Endothelial cell of hepatic sinusoid (primary cell): ENCODE measurements around the gene TCF21.
"Not testable (repeated sequence)": the region's sequence is repeated elsewhere in the genome, so short reads cannot be mapped to it uniquely, and the experiment has no call there.

Experiments
- in situ Hi-C: cut with HindIII; loops from 2 replicates; pipeline ENCODE4 v1.10.0; 2017; ENCODE audit warnings: low sequenced_read_pairs

Gene TCF21

GRCh38 chr6:133888929-133889556, at the start of gene TCF21:
Gene TCF21 (plus strand): TSS chr6:133889113. CDS start chr6:133889398, 285 bp downstream.
- in situ Hi-C loops, result loop anchor here (25.0 kb wide), 1 partner anchor 327 kb away; no protein-coding TSS in a partner anchor

GRCh38 chr6:133841176-133841575, 47.7 kb upstream of the TCF21 start:
- in situ Hi-C loops, result no loop called here

GRCh38 chr6:133843098-133843497, 45.8 kb upstream of the TCF21 start:
- in situ Hi-C loops, result no loop called here

- in situ Hi-C loops, result no loop called here
Measured at GRCh38 chr6:133844709-133845108, 44.2 kb upstream of the TCF21 start.

GRCh38 chr6:133854041-133854363, 34.9 kb upstream of the TCF21 start:
- in situ Hi-C loops, result no loop called here

- in situ Hi-C loops, result no loop called here
Measured at GRCh38 chr6:133854364-133855275, 34.3 kb upstream of the TCF21 start.

- in situ Hi-C loops, result no loop called here
Measured at GRCh38 chr6:133855276-133855990, 33.5 kb upstream of the TCF21 start.

- in situ Hi-C loops, result no loop called here
Measured at GRCh38 chr6:133855991-133856370, 32.9 kb upstream of the TCF21 start.

- in situ Hi-C loops, result no loop called here
Measured at GRCh38 chr6:133856911-133857310, 32.0 kb upstream of the TCF21 start.

- in situ Hi-C loops, result no loop called here
Measured at GRCh38 chr6:133857696-133858095, 31.2 kb upstream of the TCF21 start.

GRCh38 chr6:133861337-133861736, 27.6 kb upstream of the TCF21 start:
- in situ Hi-C loops, result not testable (repeated sequence)

GRCh38 chr6:133863228-133863627, 25.7 kb upstream of the TCF21 start:
- in situ Hi-C loops, result no loop called here

- in situ Hi-C loops, result no loop called here
Measured at GRCh38 chr6:133865680-133866079, 23.2 kb upstream of the TCF21 start.

GRCh38 chr6:133871131-133871530, 17.8 kb upstream of the TCF21 start:
- in situ Hi-C loops, result no loop called here

- in situ Hi-C loops, result no loop called here
Measured at GRCh38 chr6:133873538-133873937, 15.4 kb upstream of the TCF21 start.

GRCh38 chr6:133877116-133877515, 11.8 kb upstream of the TCF21 start:
- in situ Hi-C loops, result loop anchor here (25.0 kb wide), 1 partner anchor 315 kb away; no protein-coding TSS in a partner anchor

GRCh38 chr6:133880006-133880405, 8.9 kb upstream of the TCF21 start:
- in situ Hi-C loops, result loop anchor here (25.0 kb wide), 1 partner anchor 318 kb away; no protein-coding TSS in a partner anchor

GRCh38 chr6:133880896-133881295, 8.0 kb upstream of the TCF21 start:
- in situ Hi-C loops, result loop anchor here (25.0 kb wide), 1 partner anchor 319 kb away; no protein-coding TSS in a partner anchor

GRCh38 chr6:133886104-133886775, 2.7 kb upstream of the TCF21 start:
- in situ Hi-C loops, result loop anchor here (25.0 kb wide), 1 partner anchor 324 kb away; no protein-coding TSS in a partner anchor

- in situ Hi-C loops, result loop anchor here (25.0 kb wide), 1 partner anchor 325 kb away; no protein-coding TSS in a partner anchor
Measured at GRCh38 chr6:133887156-133887879, 1.6 kb upstream of the TCF21 start.
